Neural cell (in vitro differentiated cells): ENCODE results near the gene BLTP2.

Experiments used
- CTCF ChIP-seq: fragments of 450-650 bp; IDR thresholded peaks from 2 replicates; pipeline ENCODE4 v1.5.1; 2014; ENCODE audit warnings: antibody characterized with exemption, mild to moderate bottlenecking, moderate library complexity; ENCODE audit not compliant: poor library complexity, severe bottlenecking
- POLR2AphosphoS5 ChIP-seq: IDR thresholded peaks from 2 replicates; pipeline ENCODE4 v1.6.1; 2012
- REST ChIP-seq: IDR thresholded peaks from 2 replicates; pipeline ENCODE4 v1.6.1; 2012; ENCODE audit warnings: borderline replicate concordance

- TF ChIP-seq CTCF (no peak), REST (no peak), POLR2AphosphoS5 (no peak)
These were observed 3.4 kb downstream of the BLTP2 start for GRCh38 chr17:28641579-28641978.
